Fibroblast of lung (primary cell): ENCODE measurements around the gene SNX4.

ENCODE experiments used
- CTCF ChIP-seq, 2 donors: IDR thresholded peaks in 1 of 2; conservative IDR thresholded peaks in 1 of 2; 1 replicate in 1 of 2; 2 replicates in 1 of 2; pipeline ENCODE4 v1.5.1; 2011 to 2012; ENCODE audit warnings: low read length in 2 of 2, control low read depth in 1 of 2, inconsistent platforms in 1 of 2, low read depth in 1 of 2, mild to moderate bottlenecking in 1 of 2
- EZH2 ChIP-seq: IDR thresholded peaks from 2 replicates; pipeline ENCODE4 v1.5.1; 2012; ENCODE audit warnings: low read length, control low read depth, mild to moderate bottlenecking; ENCODE audit errors: missing control alignments

GRCh38 chr3:125481786-125482185 lies 38.2 kb downstream of the SNX4 start:
- TF ChIP-seq CTCF (conservative IDR thresholded peaks at IDR 0.05 in 1 of 2, IDR thresholded peaks at IDR 0.05 in 1 of 2; ENCODE audit: low read depth in 1 of 2, low read length in 2 of 2), result no peak
- TF ChIP-seq EZH2, result no peak
